K562 (cell line): ENCODE measurements around the gene IRF5. TPM values are rescaled to one million over a fixed set of nuclear protein-coding genes. Genes with fewer than 3 reads are reported as not detected.

Experiments used
- CHD7 ChIP-seq: fragments of 200-600 bp; sonication (generic); IDR thresholded peaks from one replicate; pipeline ENCODE4 v1.6.1; 2012; ENCODE audit warnings: mild to moderate bottlenecking, low read depth, low read length, inconsistent platforms
- CXXC5 ChIP-seq: fragments of 250-450 bp; sonication (Bioruptor Pico); IDR thresholded peaks from 2 replicates; pipeline ENCODE4 v1.8.0; 2022; ENCODE audit warnings: inconsistent platforms, mild to moderate bottlenecking, moderate library complexity
- TSHZ1 ChIP-seq: fragments of 250-450 bp; sonication (Bioruptor Pico); IDR thresholded peaks from 2 replicates; pipeline ENCODE4 v1.4.0; 2020; ENCODE audit warnings: mild to moderate bottlenecking, moderate library complexity
- polyA plus RNA-seq, 8 experiments: library from polyadenylated mRNA; depleted of rRNA in 4 of 8; stranded (reverse) in 5 of 8; unstranded in 3 of 8; fragments of >200 nt; fragmentation: Nextera tagmentation in 2 of 8; fragmentation: Illumina TruSeq in 1 of 8; extraction: Ambion mirVana in 2 of 8; extraction: Trizol in 1 of 8; gene quantifications; 2 replicates each; pipeline versions ENCODE4 v1.2.1 to v1.2.3, GENCODE V29; 2011 to 2014; ENCODE audit warnings: inconsistent platforms in 1 of 8, missing spikeins in 1 of 8
- total RNA-seq, 7 experiments: library from RNA; depleted of rRNA in 6 of 7; stranded (reverse); fragments of >200 nt in 6 of 7; fragmentation: Illumina TruSeq in 2 of 7; extraction: Trizol in 2 of 7; gene quantifications; 2 replicates each; pipeline versions ENCODE4 v1.2.1 to v1.2.3, GENCODE V29; 2011 to 2021; ENCODE audit warnings: low replicate concordance in 1 of 7

IRF5 gene
- total and polyA plus RNA-seq, 9 of the 15 experiments (the other 6 are each of a cell fraction or from before 2014, with no cell fraction given) = 0.04 TPM; not detected in 8

GRCh38 chr7:128986609-128987008, 48.9 kb downstream of the IRF5 start (continued):
- no peak for TF ChIP-seq TSHZ1
- TF ChIP-seq CXXC5 = no peak
- no peak for TF ChIP-seq CHD7
